ENCODE results near the gene ZNF564. TPM values are rescaled to one million over a fixed set of nuclear protein-coding genes. Genes with fewer than 3 reads are reported as not detected.
"Not testable (repeated sequence)": the region's sequence is repeated elsewhere in the genome, so short reads cannot be mapped to it uniquely, and the experiment has no call there.

The ZNF564 gene
- total RNA-seq, 1 donor from 2014 or later = 26.6 TPM

DNA sequence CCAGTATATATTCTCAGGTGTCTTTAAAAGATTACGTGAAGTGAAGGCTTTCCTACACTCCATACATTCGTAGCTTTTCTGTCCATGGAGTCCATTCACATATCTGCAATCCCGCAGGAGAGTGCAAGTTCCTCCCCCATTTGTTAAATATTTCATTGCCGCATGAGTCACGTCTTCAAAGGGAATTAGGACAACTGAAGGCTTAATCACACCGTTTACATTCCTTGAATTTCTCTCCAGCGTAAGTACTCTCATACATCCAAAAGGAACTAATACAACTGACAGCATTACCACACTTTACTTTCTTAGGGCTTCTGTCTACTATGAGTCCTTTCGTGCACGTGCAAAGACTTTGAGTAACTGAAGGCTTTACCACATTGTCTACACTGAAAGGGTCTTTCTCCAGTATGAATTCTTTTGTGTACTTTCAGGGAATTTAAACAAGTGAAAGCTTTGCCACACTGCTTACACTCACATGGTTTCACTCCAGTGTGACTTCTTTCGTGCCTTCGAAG is 29.0 kb upstream of the ZNF564 start:
- Mint-ChIP-seq H3K4me3 (no peak overlapping the region), H3K36me3 (ENCODE audit: low read depth) (peaks cover 48% of the 10 kb centered on the region), H3K27me3 (no peaks in the 10 kb centered on the region), H3K9me3 (peaks cover 13% of the 10 kb centered on the region), H3K4me1 (peaks cover 9% of the 10 kb centered on the region), H3K27ac (no peak overlapping the region)
- ATAC-seq (ENCODE audit: low read depth) (no peak), DNase-seq (no peak)
- ChIA-PET POLR2A (no interaction called here), CTCF (no interaction called here)
- intact Hi-C loops (cut with micrococcal nuclease) = no loop called here
- TF ChIP-seq, protein P1, sequence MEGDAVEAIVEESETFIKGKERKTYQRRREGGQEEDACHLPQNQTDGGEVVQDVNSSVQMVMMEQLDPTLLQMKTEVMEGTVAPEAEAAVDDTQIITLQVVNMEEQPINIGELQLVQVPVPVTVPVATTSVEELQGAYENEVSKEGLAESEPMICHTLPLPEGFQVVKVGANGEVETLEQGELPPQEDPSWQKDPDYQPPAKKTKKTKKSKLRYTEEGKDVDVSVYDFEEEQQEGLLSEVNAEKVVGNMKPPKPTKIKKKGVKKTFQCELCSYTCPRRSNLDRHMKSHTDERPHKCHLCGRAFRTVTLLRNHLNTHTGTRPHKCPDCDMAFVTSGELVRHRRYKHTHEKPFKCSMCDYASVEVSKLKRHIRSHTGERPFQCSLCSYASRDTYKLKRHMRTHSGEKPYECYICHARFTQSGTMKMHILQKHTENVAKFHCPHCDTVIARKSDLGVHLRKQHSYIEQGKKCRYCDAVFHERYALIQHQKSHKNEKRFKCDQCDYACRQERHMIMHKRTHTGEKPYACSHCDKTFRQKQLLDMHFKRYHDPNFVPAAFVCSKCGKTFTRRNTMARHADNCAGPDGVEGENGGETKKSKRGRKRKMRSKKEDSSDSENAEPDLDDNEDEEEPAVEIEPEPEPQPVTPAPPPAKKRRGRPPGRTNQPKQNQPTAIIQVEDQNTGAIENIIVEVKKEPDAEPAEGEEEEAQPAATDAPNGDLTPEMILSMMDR (IDR thresholded peaks at IDR 0.05) = no peak

DNA sequence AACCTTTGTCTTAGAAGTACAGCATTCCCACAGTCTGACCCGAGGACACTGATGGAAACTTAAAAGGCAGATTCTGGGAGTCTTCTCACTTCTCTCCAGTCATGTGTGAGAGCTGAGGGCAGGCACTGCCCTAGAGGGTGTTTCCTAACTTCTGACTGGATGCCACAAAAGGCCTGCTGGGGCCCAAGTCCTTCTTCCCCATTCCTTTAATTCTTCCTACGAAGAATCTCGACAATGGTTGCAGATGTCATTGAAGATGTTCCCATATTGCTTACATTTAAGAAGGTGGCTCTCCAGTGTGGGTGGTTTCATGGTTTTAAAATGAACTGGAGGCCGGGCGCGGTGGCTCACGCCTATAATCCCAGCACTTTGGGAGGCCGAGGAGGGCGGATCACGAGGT is 27.4 kb upstream of the ZNF564 start:
- Mint-ChIP-seq H3K36me3 (ENCODE audit: low read depth) (peaks cover 48% of the 10 kb centered on the region), H3K4me1 (peaks cover 25% of the 10 kb centered on the region), H3K27ac (no peak overlapping the region), H3K4me3 (no peak overlapping the region), H3K9me3 (peaks cover 13% of the 10 kb centered on the region), H3K27me3 (no peaks in the 10 kb centered on the region)
- TF ChIP-seq, protein P1 (IDR thresholded peaks at IDR 0.05) = no peak
- ChIA-PET POLR2A (interaction anchor here (0.6 to 0.8 kb wide), 3 partner anchors 28 to 700 kb away, joined by 3 to 10 read pairs (median 4); no protein-coding TSS in a partner anchor), CTCF (interaction anchor here (1.5 kb wide), 1 partner anchor 93 kb away, joined by 4 read pairs; no protein-coding TSS in a partner anchor)
- ATAC-seq (ENCODE audit: low read depth) (no peak), DNase-seq (no peak)
- intact Hi-C loops (cut with micrococcal nuclease) = no loop called here

DNA sequence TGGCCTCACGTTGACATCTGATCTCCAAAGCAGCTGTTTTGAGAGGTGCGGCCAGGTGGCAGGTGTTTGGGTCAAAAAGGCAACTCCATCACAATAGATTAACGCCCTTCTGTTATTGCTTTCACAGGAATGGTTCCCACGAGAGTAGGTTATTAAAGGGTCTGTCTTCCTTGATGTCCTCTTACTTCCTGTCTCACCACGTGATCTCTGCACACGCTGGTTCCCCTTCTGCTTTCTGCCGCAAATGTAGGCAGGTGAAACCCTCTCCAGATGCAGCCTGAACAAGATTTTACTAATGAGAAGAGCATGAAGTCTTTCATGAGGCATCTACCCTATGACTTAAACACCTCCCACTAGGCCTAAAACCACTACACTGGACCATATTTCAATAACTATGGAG is 22.8 kb upstream of the ZNF564 start:
- Mint-ChIP-seq H3K27me3 (no peaks in the 10 kb centered on the region), H3K27ac (peak overlapping the region; percentile 86), H3K4me3 (peak overlapping the region; percentile 44), H3K36me3 (ENCODE audit: low read depth) (peaks cover 13% of the 10 kb centered on the region), H3K4me1 (peaks cover 42% of the 10 kb centered on the region), H3K9me3 (no peaks in the 10 kb centered on the region)
- DNase-seq (peak; percentile 27), ATAC-seq (ENCODE audit: low read depth) (peak; percentile 95)
- ChIA-PET POLR2A (interaction anchor here (0.6 to 2.6 kb wide), 5 partner anchors 33 to 865 kb away, joined by 3 to 33 read pairs (median 3); partner anchors contain the start of genes DHPS, ZNF490 and ZNF791), CTCF (interaction anchor here (1.0 to 1.3 kb wide), 3 partner anchors 9 to 92 kb away, joined by 3 to 4 read pairs (median 3); partner anchors contain the start of genes ZNF490 and ZNF791)
- TF ChIP-seq, protein P1 (IDR thresholded peaks at IDR 0.05) = no peak
- intact Hi-C loops (cut with micrococcal nuclease) = loop anchor here (1.0 kb wide), 1 partner anchor 36 kb away; the partner anchor contains the start of genes ZNF490 and ZNF791

DNA sequence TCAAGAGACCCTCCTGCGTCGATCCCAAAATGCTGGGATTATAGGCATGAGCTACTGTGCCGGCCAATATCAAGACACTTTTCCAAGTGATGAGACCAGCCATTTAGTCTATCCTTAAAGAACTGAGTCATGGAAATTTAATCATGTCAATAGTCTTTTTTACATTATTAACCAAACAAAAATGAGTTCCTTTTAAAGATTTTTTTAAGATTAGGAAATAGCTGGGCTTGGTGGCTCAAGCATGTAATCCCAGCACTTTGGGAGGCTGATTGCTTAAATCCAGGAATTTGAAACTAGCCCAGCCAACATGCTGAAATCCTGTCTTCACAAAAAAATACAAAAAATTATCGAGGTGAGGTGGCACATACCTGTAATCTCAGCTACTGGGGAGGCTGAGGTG is 16.7 kb upstream of the ZNF564 start:
- DNase-seq (no peak), ATAC-seq (ENCODE audit: low read depth) (no peak)
- CTCF ChIA-PET = interaction anchor here (0.8 to 3.3 kb wide), 2 partner anchors 72 to 104 kb away, joined by 3 to 8 read pairs; no protein-coding TSS in a partner anchor
- H3K27me3 Mint-ChIP-seq = no peaks in the 10 kb centered on the region
- H3K9me3 Mint-ChIP-seq = no peaks in the 10 kb centered on the region
- peaks cover 23% of the 10 kb centered on the region for H3K4me1 Mint-ChIP-seq
- intact Hi-C loops (cut with micrococcal nuclease) = no loop called here
- H3K4me3 Mint-ChIP-seq = no peak overlapping the region
- TF ChIP-seq, protein P1 (IDR thresholded peaks at IDR 0.05) = no peak
- POLR2A ChIA-PET = interaction anchor here (0.7 to 1.5 kb wide), 2 partner anchors 75 to 101 kb away, joined by 3 to 5 read pairs; a partner anchor contains a TSS
- no peaks in the 10 kb centered on the region for H3K36me3 Mint-ChIP-seq (ENCODE audit: low read depth)
- no peak overlapping the region for H3K27ac Mint-ChIP-seq

DNA sequence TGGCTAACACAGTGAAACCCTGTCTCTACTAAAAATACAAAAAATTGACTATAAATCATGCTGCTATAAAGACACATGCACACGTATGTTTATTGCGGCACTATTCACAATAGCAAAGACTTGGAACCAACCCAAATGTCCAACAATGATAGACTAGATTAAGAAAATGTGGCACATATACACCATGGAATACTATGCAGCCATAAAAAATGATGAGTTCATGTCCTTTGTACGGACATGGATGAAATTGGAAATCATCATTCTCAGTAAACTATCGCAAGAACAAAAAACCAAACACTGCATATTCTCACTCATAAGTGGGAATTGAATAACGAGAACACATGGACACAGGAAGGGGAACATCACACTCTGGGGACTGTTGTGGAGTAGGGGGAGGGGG is 15.1 kb upstream of the ZNF564 start:
- DNase-seq; POLR2A ChIA-PET; ATAC-seq (ENCODE audit: low read depth); H3K36me3 Mint-ChIP-seq (ENCODE audit: low read depth); H3K4me3 Mint-ChIP-seq; H3K4me1 Mint-ChIP-seq; H3K27me3 Mint-ChIP-seq; intact Hi-C loops (cut with micrococcal nuclease); H3K9me3 Mint-ChIP-seq; H3K27ac Mint-ChIP-seq: not testable (repeated sequence)
- CTCF ChIA-PET = interaction anchor here (7.7 kb wide), 1 partner anchor 108 kb away, joined by 67 read pairs; no protein-coding TSS in a partner anchor
